ENCODE results near the gene RPTOR. TPM values are rescaled to one million over a fixed set of nuclear protein-coding genes. Genes with fewer than 3 reads are reported as not detected.

Gene RPTOR
- total and polyA plus RNA-seq, 2 donors (not counting 3 experiments of a cell fraction or from before 2014, with no cell fraction given), result 10.7 to 41.8 TPM

- no peak overlapping the region for H3K9ac ChIP-seq (replicated peaks; ENCODE audit: extremely low read depth, insufficient read depth, low read length)
- DNase-seq (ENCODE audit: low read depth, low spot score) (no peak), FAIRE-seq (no peak)
- intact Hi-C loops (cut with micrococcal nuclease) (no loop called here), dilution Hi-C loops (cut with MboI; ENCODE audit: extremely low pct_ligation_motif_present, low sequenced_read_pairs) (no loop called here)
- no peaks in the 10 kb centered on the region for H4K20me1 ChIP-seq (replicated peaks; ENCODE audit: control insufficient read depth, extremely low read depth, insufficient read depth, low read length)
- H3K4me1 ChIP-seq (ENCODE audit: control insufficient read depth, extremely low read depth, insufficient read depth, low read length), result no peaks in the 10 kb centered on the region
- H3K4me3 ChIP-seq (replicated peaks in 1 of 3; ENCODE audit: insufficient read depth in 1 of 3, low read depth in 1 of 3, low read length in 3 of 3), result no peak overlapping the region
- H3K9me3 ChIP-seq (replicated peaks; ENCODE audit: control insufficient read depth, insufficient read depth, low read length), result no peaks in the 10 kb centered on the region
- H3K27ac ChIP-seq (ENCODE audit: insufficient read depth, low read depth, low read length), result no peak overlapping the region
- no peaks in the 10 kb centered on the region for H3K36me3 ChIP-seq (ENCODE audit: control insufficient read depth in 2 of 2, extremely low read depth in 1 of 2, insufficient read depth in 2 of 2, low read length in 2 of 2)
- no peaks in the 10 kb centered on the region for H3K9me1 ChIP-seq (replicated peaks; ENCODE audit: control insufficient read depth, extremely low read depth, insufficient read depth, low read length)
- no peaks in the 10 kb centered on the region for H3K27me3 ChIP-seq (ENCODE audit: control insufficient read depth in 2 of 2, insufficient read depth in 2 of 2, low read length in 2 of 2)
- no peak overlapping the region for H2AFZ ChIP-seq (ENCODE audit: low read depth, low read length)
- POLR2A ChIA-PET, result no interaction called here
- CTCF ChIA-PET, result interaction anchor here (1.0 to 1.3 kb wide), 2 partner anchors 12 to 14 kb away, joined by 3 to 4 read pairs; no protein-coding TSS in a partner anchor
- no peaks in the 10 kb centered on the region for H3K79me2 ChIP-seq (ENCODE audit: control insufficient read depth, insufficient read depth, low read length)
- TF ChIP-seq JUN (IDR thresholded peaks at IDR 0.05; ENCODE audit: borderline replicate concordance, insufficient read depth, insufficient read length, low read depth) (no peak), POLR2A (IDR thresholded peaks at IDR 0.05; ENCODE audit: low read depth, low read length) (no peak), MYC (IDR thresholded peaks at IDR 0.05; ENCODE audit: low read depth, low read length) (no peak), CTCF (IDR thresholded peaks at IDR 0.05; ENCODE audit: extremely low read depth in 1 of 2, insufficient read depth in 1 of 2, low read depth in 1 of 2, low read length in 2 of 2) (no peak), MAX (IDR thresholded peaks at IDR 0.05; ENCODE audit: insufficient read depth, insufficient read length) (no peak), EZH2 (IDR thresholded peaks at IDR 0.05; ENCODE audit: borderline replicate concordance, low read depth, low read length, severe bottlenecking) (no peak), FOS (IDR thresholded peaks at IDR 0.05; ENCODE audit: borderline replicate concordance, insufficient read depth, low read length) (no peak), GATA2 (IDR thresholded peaks at IDR 0.05; ENCODE audit: insufficient read depth, insufficient read length, low read depth, low read length) (no peak), POLR2AphosphoS5 (IDR thresholded peaks at IDR 0.05; ENCODE audit: insufficient read depth, low read depth, low read length) (no peak)
- no TSS peak for BruUV-seq (replicated peaks)
- H3K4me2 ChIP-seq (ENCODE audit: insufficient read depth, low read length), result no peak overlapping the region
These were observed 397.2 kb downstream of the RPTOR start for GRCh38 chr17:80941743-80942422.

Data from endothelial cell of umbilical vein (primary cell).